Measurements from ENCODE around the gene DCUN1D4.

- TF ChIP-seq POLR2A (IDR thresholded peaks at IDR 0.05; ENCODE audit: low read length) = no peak
- no peak for TF ChIP-seq GATA1 (IDR thresholded peaks at IDR 0.05; ENCODE audit: low read depth, low read length)
Measured at GRCh38 chr4:51866835-51867234, 23.9 kb downstream of the DCUN1D4 start.

All from erythroblast (primary cell).